PC-3 (cell line): ENCODE results near the gene LILRA2.

Experiments used
- CTCF ChIP-seq: fragments of 300-600 bp; sonication (generic); conservative IDR thresholded peaks from 2 replicates; pipeline ENCODE4 v1.5.1; 2017; ENCODE audit warnings: antibody characterized with exemption, low read depth, mild to moderate bottlenecking, low read length
- EZH2 ChIP-seq: fragments of 300-600 bp; sonication (generic); IDR thresholded peaks from one replicate; pipeline ENCODE4 v1.6.1; 2017; ENCODE audit warnings: antibody characterized with exemption, mild to moderate bottlenecking, low read length; ENCODE audit not compliant: unreplicated experiment
- EZH2phosphoT487 ChIP-seq: fragments of 300-600 bp; sonication (generic); IDR thresholded peaks from 2 replicates; pipeline ENCODE4 v1.6.1; 2018; ENCODE audit warnings: mild to moderate bottlenecking, antibody characterized with exemption, low read length, borderline replicate concordance

GRCh38 chr19:54614726-54615125 lies 41.1 kb downstream of the LILRA2 start:
- TF ChIP-seq EZH2 (no peak), CTCF (no peak), EZH2phosphoT487 (no peak)
